CD4-positive, alpha-beta T cell (primary cell): ENCODE measurements around the gene SLC24A4. TPM values are rescaled to one million over a fixed set of nuclear protein-coding genes. Genes with fewer than 3 reads are reported as not detected.

ENCODE experiments used
- ATAC-seq: fragments of 200-7000 bp; cut with Tn5 transposase; one replicate; pipeline ENCODE4 v1.10.0; 2022; ENCODE audit warnings: mild to moderate bottlenecking; ENCODE audit not compliant: poor library complexity
- CTCF ChIA-PET: fragments of 350-600 bp; sonication (Branson Sonifier 250); formaldehyde crosslinking; loops from one replicate; lab custom pipeline; 2021; ENCODE audit warnings: antibody characterized with exemption, inconsistent platforms; lab: Charles Lee
- POLR2A ChIA-PET: fragments of 350-600 bp; sonication (Branson Sonifier 250); formaldehyde crosslinking; loops from one replicate; lab custom pipeline; 2021; ENCODE audit warnings: antibody characterized with exemption, inconsistent platforms; lab: Charles Lee
- DNase-seq, 14 experiments: peaks; one replicate each; pipeline ENCODE4 v3.0.0-alpha.2; 2013 to 2020; ENCODE audit warnings: mixed read lengths in 2 of 14
- H3K27ac ChIP-seq, 2 donors: one replicate each; pipeline versions ENCODE4 v1.5.1 to v1.7.0; 2013; ENCODE audit warnings: low read length in 2 of 2, low read depth in 1 of 2, mild to moderate bottlenecking in 1 of 2
- H3K27me3 ChIP-seq, 2 experiments: 1 replicate in 1 of 2; 2 replicates in 1 of 2; pipeline versions ENCODE4 v1.6.1 to v1.7.0; 2013; ENCODE audit warnings: low read length in 2 of 2, control low read depth in 1 of 2, mild to moderate bottlenecking in 1 of 2, moderate library complexity in 1 of 2; ENCODE audit not compliant: insufficient read depth in 2 of 2, control insufficient read depth in 1 of 2
- H3K36me3 ChIP-seq: one replicate; pipeline ENCODE4 v1.6.1; 2013; ENCODE audit warnings: low read length, control low read depth; ENCODE audit not compliant: insufficient read depth
- H3K4me1 ChIP-seq: one replicate; pipeline ENCODE4 v1.6.1; 2013; ENCODE audit warnings: low read length, control low read depth; ENCODE audit not compliant: insufficient read depth
- H3K4me3 ChIP-seq: one replicate; pipeline ENCODE4 v1.5.1; 2013; ENCODE audit warnings: mild to moderate bottlenecking, low read length, moderate library complexity
- H3K9me3 ChIP-seq, 2 experiments: 1 replicate in 1 of 2; 2 replicates in 1 of 2; pipeline versions ENCODE4 v1.6.1 to v1.7.0; 2013; ENCODE audit warnings: low read length in 2 of 2, mild to moderate bottlenecking in 2 of 2, control low read depth in 1 of 2, moderate library complexity in 1 of 2; ENCODE audit not compliant: control insufficient read depth in 1 of 2, insufficient read depth in 1 of 2
- H3K27ac Mint-ChIP-seq: one replicate; pipeline ENCODE4 v1.8.0; 2020; ENCODE audit warnings: mixed read lengths
- H3K27me3 Mint-ChIP-seq: one replicate; pipeline ENCODE4 v1.8.0; 2021; ENCODE audit warnings: mixed read lengths
- H3K36me3 Mint-ChIP-seq: one replicate; pipeline ENCODE4 v1.8.0; 2021; ENCODE audit warnings: low read depth, mixed read lengths
- H3K4me1 Mint-ChIP-seq: one replicate; pipeline ENCODE4 v1.8.0; 2021; ENCODE audit warnings: low read depth, mixed read lengths
- H3K4me3 Mint-ChIP-seq: one replicate; pipeline ENCODE4 v1.8.0; 2020; ENCODE audit warnings: mild to moderate bottlenecking, mixed read lengths
- H3K9me3 Mint-ChIP-seq: one replicate; pipeline ENCODE4 v1.8.0; 2020; ENCODE audit warnings: mixed read lengths
- intact Hi-C, 2 experiments: fragments of 100-400 bp; cut with DNase I in 1 of 2; cut with micrococcal nuclease in 1 of 2; formaldehyde crosslinking; loops; one replicate each; pipeline versions ENCODE4 v1.15.1 to v1.9.0; 2023 to 2025; cut with DNase I, micrococcal nuclease
- total RNA-seq, 174 experiments: library from RNA in 2 of 174; stranded (reverse) in 2 of 174; gene quantifications; one replicate each; pipeline ENCODE4 v1.2.3 and lab custom pipeline; 2021 to 2026
- TF ChIP-seq, protein P1 (sequence below): fragments of 200-600 bp; IDR thresholded peaks from one replicate; pipeline ENCODE4 v1.8.0; 2022; ENCODE audit warnings: antibody characterized with exemption, mild to moderate bottlenecking

SLC24A4 gene
- total RNA-seq, 2 experiments from 2014 or later = 0.11 to 0.19 TPM

DNA sequence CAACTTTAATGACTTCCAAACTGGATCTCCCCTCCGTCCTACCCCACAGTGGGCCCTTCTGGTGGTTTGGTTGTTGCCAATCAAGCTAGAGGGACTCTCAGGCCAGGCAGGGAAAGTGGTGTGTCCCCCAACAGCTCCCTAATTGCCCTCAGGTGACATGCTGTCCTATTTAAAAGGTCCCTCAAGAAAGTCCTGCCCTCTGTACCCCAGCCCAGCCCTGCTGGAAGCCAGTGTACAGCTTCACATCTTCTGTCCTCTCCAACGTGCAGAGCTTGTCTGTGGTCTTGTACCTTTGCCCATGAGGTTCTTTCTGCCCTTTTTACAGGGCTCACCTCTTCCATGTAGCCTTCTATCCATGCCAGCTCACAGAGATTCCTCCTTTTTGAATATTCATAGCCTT lies 194.8 kb downstream of the SLC24A4 start:
- no peaks in the 10 kb centered on the region for H3K9me3 Mint-ChIP-seq
- Histone ChIP-seq H3K27me3 (no peaks in the 10 kb centered on the region), H3K36me3 (no peaks in the 10 kb centered on the region), H3K4me1 (peaks cover 59% of the 10 kb centered on the region), H3K9me3 (no peaks in the 10 kb centered on the region), H3K27ac (no peak overlapping the region), H3K4me3 (no peak overlapping the region)
- ChIA-PET POLR2A (no interaction called here), CTCF (no interaction called here)
- intact Hi-C loops = loop anchor here in 1 of 2 experiments (5.0 to 10.0 kb wide), 2 partner anchors 85 to 167 kb away; no protein-coding TSS in a partner anchor
- no peak overlapping the region for H3K4me3 Mint-ChIP-seq
- peaks cover 66% of the 10 kb centered on the region for H3K4me1 Mint-ChIP-seq
- H3K36me3 Mint-ChIP-seq = no peaks in the 10 kb centered on the region
- no peaks in the 10 kb centered on the region for H3K27me3 Mint-ChIP-seq
- TF ChIP-seq, protein P1, sequence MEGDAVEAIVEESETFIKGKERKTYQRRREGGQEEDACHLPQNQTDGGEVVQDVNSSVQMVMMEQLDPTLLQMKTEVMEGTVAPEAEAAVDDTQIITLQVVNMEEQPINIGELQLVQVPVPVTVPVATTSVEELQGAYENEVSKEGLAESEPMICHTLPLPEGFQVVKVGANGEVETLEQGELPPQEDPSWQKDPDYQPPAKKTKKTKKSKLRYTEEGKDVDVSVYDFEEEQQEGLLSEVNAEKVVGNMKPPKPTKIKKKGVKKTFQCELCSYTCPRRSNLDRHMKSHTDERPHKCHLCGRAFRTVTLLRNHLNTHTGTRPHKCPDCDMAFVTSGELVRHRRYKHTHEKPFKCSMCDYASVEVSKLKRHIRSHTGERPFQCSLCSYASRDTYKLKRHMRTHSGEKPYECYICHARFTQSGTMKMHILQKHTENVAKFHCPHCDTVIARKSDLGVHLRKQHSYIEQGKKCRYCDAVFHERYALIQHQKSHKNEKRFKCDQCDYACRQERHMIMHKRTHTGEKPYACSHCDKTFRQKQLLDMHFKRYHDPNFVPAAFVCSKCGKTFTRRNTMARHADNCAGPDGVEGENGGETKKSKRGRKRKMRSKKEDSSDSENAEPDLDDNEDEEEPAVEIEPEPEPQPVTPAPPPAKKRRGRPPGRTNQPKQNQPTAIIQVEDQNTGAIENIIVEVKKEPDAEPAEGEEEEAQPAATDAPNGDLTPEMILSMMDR = no peak
- peak overlapping the region; percentile 25 for H3K27ac Mint-ChIP-seq
- ATAC-seq (no peak), DNase-seq (no peak)

DNA sequence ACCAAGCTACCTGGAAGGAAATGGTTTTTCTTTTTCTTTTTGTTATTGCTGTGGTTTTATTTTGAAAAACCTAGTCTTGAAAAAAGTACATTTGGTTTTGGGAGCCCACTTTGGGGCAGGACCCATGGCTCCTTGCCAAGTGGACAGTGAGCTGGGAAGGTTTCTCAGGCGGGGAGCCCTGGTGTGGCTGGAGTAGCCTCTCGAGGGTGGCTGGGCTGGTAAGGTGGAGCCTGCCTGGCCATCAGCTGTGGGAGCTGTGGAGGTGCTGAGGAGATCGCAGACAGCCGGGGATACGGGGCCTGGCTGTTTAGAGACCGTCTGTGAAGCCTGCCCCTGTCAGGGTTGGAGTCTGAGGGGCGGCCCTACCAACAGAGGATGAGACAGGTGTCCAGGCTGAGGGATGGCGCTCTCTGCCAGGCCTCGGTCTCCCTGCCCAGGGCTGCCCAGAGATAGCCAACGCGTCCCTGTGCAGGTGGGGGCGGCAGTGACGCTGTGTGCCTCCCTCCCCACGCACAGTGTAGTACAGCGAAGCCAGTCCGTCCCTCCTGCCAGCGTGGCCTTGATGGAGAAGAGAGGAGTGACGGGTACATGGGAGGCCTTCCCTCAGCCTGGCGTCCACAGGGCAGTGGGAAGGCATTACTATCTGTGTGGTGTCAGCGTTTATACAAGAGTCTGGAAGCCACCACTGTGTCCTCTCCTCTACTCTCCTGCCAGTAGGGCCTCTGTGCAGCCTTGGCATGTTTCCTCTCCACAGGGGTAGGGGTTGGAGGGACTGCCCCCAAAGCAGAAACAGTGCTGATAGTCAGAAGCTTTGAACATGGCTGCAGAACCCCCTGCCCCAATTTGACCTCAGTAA lies 196.5 kb downstream of the SLC24A4 start:
- Histone ChIP-seq H3K4me1 (peaks cover 52% of the 10 kb centered on the region), H3K27ac (no peak overlapping the region), H3K9me3 (no peaks in the 10 kb centered on the region), H3K36me3 (no peaks in the 10 kb centered on the region), H3K4me3 (no peak overlapping the region), H3K27me3 (no peaks in the 10 kb centered on the region)
- intact Hi-C loops = loop anchor here in 1 of 2 experiments (5.0 to 10.0 kb wide), 2 partner anchors 83 to 165 kb away; no protein-coding TSS in a partner anchor
- Mint-ChIP-seq H3K4me3 (no peak overlapping the region), H3K27ac (peak overlapping the region; percentile 52), H3K9me3 (no peaks in the 10 kb centered on the region), H3K27me3 (no peaks in the 10 kb centered on the region), H3K36me3 (no peaks in the 10 kb centered on the region), H3K4me1 (peaks cover 77% of the 10 kb centered on the region)
- POLR2A ChIA-PET = no interaction called here
- TF ChIP-seq, protein P1 = no peak
- ATAC-seq = no peak
- CTCF ChIA-PET = no interaction called here
- DNase-seq = no peak

DNA sequence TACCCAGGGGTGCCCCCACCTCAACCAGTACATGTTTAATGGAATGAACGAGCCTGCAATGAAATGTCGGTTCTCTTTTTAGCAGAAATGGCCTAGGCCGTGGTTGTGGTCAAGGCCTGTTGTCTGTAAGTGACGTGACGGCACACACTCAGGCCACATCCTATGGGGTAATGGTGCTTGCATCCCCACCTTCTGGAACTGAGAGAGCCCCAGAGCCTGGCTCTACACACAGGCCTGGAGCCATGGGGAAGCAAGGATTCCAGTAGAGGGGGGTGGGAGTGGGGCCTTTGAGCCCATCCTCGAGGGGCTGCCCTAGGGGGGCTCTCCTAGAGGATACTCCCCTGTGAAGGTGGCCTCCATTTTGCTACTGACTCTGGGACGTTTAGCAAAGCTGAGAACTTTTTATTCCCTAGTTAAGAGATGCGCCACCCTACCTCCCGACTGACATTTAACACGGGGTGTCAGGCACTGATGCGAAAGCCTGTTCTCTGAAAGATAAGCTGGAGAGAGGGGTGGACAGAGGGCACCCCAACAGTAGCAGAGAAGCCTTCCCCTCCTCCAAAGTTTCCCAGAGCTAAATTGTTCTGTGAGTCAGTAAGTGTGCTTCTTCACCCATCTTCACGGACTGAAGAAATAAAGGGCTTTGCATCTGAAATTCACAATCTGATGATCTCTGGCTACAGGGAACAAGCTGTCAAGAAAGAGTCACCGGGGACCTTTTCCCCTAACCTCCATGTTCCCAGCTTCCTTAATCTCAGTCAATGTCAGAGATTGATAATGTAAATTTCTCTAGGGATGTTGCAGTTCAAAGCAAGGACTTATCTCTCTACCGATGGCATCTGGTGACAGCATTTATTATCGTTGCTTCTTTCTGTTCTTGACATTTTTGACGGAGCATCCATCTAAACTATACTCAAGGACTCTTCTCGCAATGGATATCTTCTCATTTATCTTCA lies 197.4 kb downstream of the SLC24A4 start:
- no peaks in the 10 kb centered on the region for H3K36me3 Mint-ChIP-seq

More for the DNA sequence above, 197.4 kb downstream of the SLC24A4 start:
- TF ChIP-seq, protein P1 = no peak
- H3K36me3 ChIP-seq = no peaks in the 10 kb centered on the region
- POLR2A ChIA-PET = no interaction called here
- Mint-ChIP-seq H3K4me3 (no peak overlapping the region), H3K27ac (no peak overlapping the region), H3K27me3 (no peaks in the 10 kb centered on the region), H3K9me3 (no peaks in the 10 kb centered on the region), H3K4me1 (peaks cover 80% of the 10 kb centered on the region)
- no peaks in the 10 kb centered on the region for H3K27me3 ChIP-seq
- ATAC-seq = no peak
- H3K9me3 ChIP-seq = no peaks in the 10 kb centered on the region
- H3K4me3 ChIP-seq = no peak overlapping the region
- H3K4me1 ChIP-seq = peaks cover 53% of the 10 kb centered on the region
- intact Hi-C loops = no loop called here
- CTCF ChIA-PET = no interaction called here
- no peak overlapping the region for H3K27ac ChIP-seq
- DNase-seq = peak in 2 of 14 experiments; percentile 36 to 44
